ENCODE results near the gene WDR77. TPM values are rescaled to one million over a fixed set of nuclear protein-coding genes. Genes with fewer than 3 reads are reported as not detected.

Gene WDR77
- total RNA-seq (10 to 100 TPM; 18.9 to 35.2 TPM), polyA plus RNA-seq (ENCODE audit: insufficient read length in 6 of 6) (10 to 100 TPM; 46.4 to 58.4 (median 50.4) TPM)
- long read RNA-seq, donor 1, transcript WDR77-201 (10 exons, 2,576 nt): major isoform, 23 of 48 reads
- long read RNA-seq, donor 1, partial matches to known transcripts: 24 of 48 reads
- long read RNA-seq, donor 1, other reads (novel, unspliced or antisense): 0 of 48 reads
- long read RNA-seq, donor 2, transcript WDR77-201 (10 exons, 2,576 nt): major isoform, 20 of 31 reads
- long read RNA-seq, donor 2, partial matches to known transcripts: 11 of 31 reads
- long read RNA-seq, donor 2, other reads (novel, unspliced or antisense): 0 of 31 reads
- long read RNA-seq, donor 3, transcript WDR77-201 (10 exons, 2,576 nt): major isoform, 17 of 23 reads
- long read RNA-seq, donor 3, partial matches to known transcripts: 5 of 23 reads
- long read RNA-seq, donor 3, other reads (novel, unspliced or antisense): 0 of 23 reads
- long read RNA-seq, donor 4, transcript WDR77-201 (10 exons, 2,576 nt): major isoform, 14 of 20 reads
- long read RNA-seq, donor 4, partial matches to known transcripts: 0 of 20 reads
- long read RNA-seq, donor 4, other reads (novel, unspliced or antisense): 6 of 20 reads
- long read RNA-seq, donor 5, transcript WDR77-201 (10 exons, 2,576 nt): major isoform, 14 of 28 reads
- long read RNA-seq, donor 5, partial matches to known transcripts: 14 of 28 reads
- long read RNA-seq, donor 5, other reads (novel, unspliced or antisense): 0 of 28 reads
- long read RNA-seq, donor 6, transcript WDR77-201 (10 exons, 2,576 nt): major isoform, 10 of 609 reads
- long read RNA-seq, donor 6, partial matches to known transcripts: 401 of 609 reads
- long read RNA-seq, donor 6, other reads (novel, unspliced or antisense): 198 of 609 reads
- long read RNA-seq, donor 7, transcript WDR77-201 (10 exons, 2,576 nt): major isoform, 9 of 259 reads
- long read RNA-seq, donor 7, partial matches to known transcripts: 93 of 259 reads
- long read RNA-seq, donor 7, other reads (novel, unspliced or antisense): 155 of 259 reads
- long read RNA-seq, donor 8, transcript WDR77-201 (10 exons, 2,576 nt): major isoform, 12 of 25 reads
- long read RNA-seq, donor 8, partial matches to known transcripts: 10 of 25 reads
- long read RNA-seq, donor 8, other reads (novel, unspliced or antisense): 0 of 25 reads
- long read RNA-seq, donor 9: 0 reads
- long read RNA-seq, donor 10, transcript WDR77-201 (10 exons, 2,576 nt): major isoform, 42 of 53 reads
- long read RNA-seq, donor 10, partial matches to known transcripts: 3 of 53 reads
- long read RNA-seq, donor 10, other reads (novel, unspliced or antisense): 8 of 53 reads
- long read RNA-seq, donor 11, transcript WDR77-201 (10 exons, 2,576 nt): major isoform, 19 of 914 reads
- long read RNA-seq, donor 11, partial matches to known transcripts: 644 of 914 reads
- long read RNA-seq, donor 11, other reads (novel, unspliced or antisense): 251 of 914 reads
- long read RNA-seq, donor 12, transcript WDR77-201 (10 exons, 2,576 nt): major isoform, 12 of 24 reads
- long read RNA-seq, donor 12, partial matches to known transcripts: 12 of 24 reads
- long read RNA-seq, donor 12, other reads (novel, unspliced or antisense): 0 of 24 reads

GRCh38 chr1:111448918-111449702 lies at the start of gene WDR77, which contains the start of gene ATP5PB:
Gene WDR77, minus strand, starts transcription at chr1:111449256. Its CDS starts 87 bp downstream, at chr1:111449169.
Gene ATP5PB, plus strand, starts transcription at chr1:111449464. Its CDS starts 78 bp downstream, at chr1:111449542.
- intact Hi-C loops (cut with DNase I): no loop called here
- H3K36me3 ChIP-seq: peaks cover 0 to 38% of the 10 kb centered on the region in 2 donors

GRCh38 chr1:111497592-111497991 lies 48.5 kb upstream of the WDR77 start:
- no peak overlapping the region for H3K4me3 ChIP-seq
- ATAC-seq: no peak
- no peak for TF ChIP-seq CTCF (IDR thresholded peaks at IDR 0.05)
- H3K36me3 ChIP-seq: no peaks in the 10 kb centered on the region
- peak overlapping the region in 1 of 2 donors; percentile 48 for H3K27ac ChIP-seq
- H3K27me3 ChIP-seq: no peaks in the 10 kb centered on the region
- H3K4me1 ChIP-seq: peaks cover 0 to 16% of the 10 kb centered on the region in 2 donors
- H3K9me3 ChIP-seq: no peaks in the 10 kb centered on the region
- intact Hi-C loops (cut with DNase I): no loop called here
- no peak for DNase-seq

More at GRCh38 chr1:111448918-111449702, at the start of gene WDR77, which contains the start of gene ATP5PB:
- DNase-seq (peak; percentile 93 to 99 (median 96)), ATAC-seq (peak; percentile 95)
- TF ChIP-seq CTCF (IDR thresholded peaks at IDR 0.05): no peak
- Histone ChIP-seq H3K4me1 (peaks cover 5 to 59% of the 10 kb centered on the region in 2 donors), H3K27ac (peak within 1 kb of the TSS; percentile 78 to 86), H3K4me3 (peak within 1 kb of the TSS; percentile 90 to 93), H3K9me3 (no peaks in the 10 kb centered on the region), H3K27me3 (no peaks in the 10 kb centered on the region)

- H3K9me3 ChIP-seq: no peaks in the 10 kb centered on the region
- no peak overlapping the region for H3K27ac ChIP-seq
- no peaks in the 10 kb centered on the region for H3K27me3 ChIP-seq
- no peak for TF ChIP-seq CTCF (IDR thresholded peaks at IDR 0.05)
- H3K4me1 ChIP-seq: peaks cover 0 to 23% of the 10 kb centered on the region in 2 donors
- no peaks in the 10 kb centered on the region for H3K36me3 ChIP-seq
- ATAC-seq (no peak), DNase-seq (no peak)
- no peak overlapping the region for H3K4me3 ChIP-seq
- intact Hi-C loops (cut with DNase I): no loop called here
These were observed 47.3 kb upstream of the WDR77 start for GRCh38 chr1:111496398-111496797.

- no peak for TF ChIP-seq CTCF (IDR thresholded peaks at IDR 0.05)
- H3K9me3 ChIP-seq: no peaks in the 10 kb centered on the region
- intact Hi-C loops (cut with DNase I): no loop called here
- H3K4me1 ChIP-seq: peaks cover 0 to 59% of the 10 kb centered on the region in 2 donors
- ATAC-seq: no peak
- no peak overlapping the region for H3K4me3 ChIP-seq
- no peak for DNase-seq
- H3K27me3 ChIP-seq: no peaks in the 10 kb centered on the region
- no peaks in the 10 kb centered on the region for H3K36me3 ChIP-seq
- peak overlapping the region in 1 of 2 donors; percentile 94 for H3K27ac ChIP-seq
These were observed 42.0 kb upstream of the WDR77 start for GRCh38 chr1:111491070-111491469.
